H1 (cell line): ENCODE measurements around the gene MBNL2. TPM values are rescaled to one million over a fixed set of nuclear protein-coding genes. Genes with fewer than 3 reads are reported as not detected.

Source experiments
- CTCF ChIA-PET: fragments of 300-600 bp; sonication (Branson Sonifier 250); formaldehyde crosslinking; loops from one replicate; lab custom pipeline; 2021; ENCODE audit not compliant: partially characterized antibody; lab: Charles Lee
- POLR2A ChIA-PET: fragments of 300-600 bp; sonication (Branson Sonifier 250); formaldehyde crosslinking; loops from one replicate; lab custom pipeline; 2021; ENCODE audit warnings: inconsistent platforms; ENCODE audit not compliant: partially characterized antibody; lab: Charles Lee
- DNase-seq, 2 experiments: peaks; one replicate each; pipeline versions ENCODE4 v3.0.0 to v3.0.0-alpha.2; 2010 to 2022; ENCODE audit warnings: low spot score in 2 of 2, low read depth in 1 of 2, mixed read lengths in 1 of 2
- FAIRE-seq: peaks from 2 replicates; lab custom pipeline; 2011; peaks lifted over from hg19 to GRCh38; lab: Jason Lieb, UNC
- H2AFZ ChIP-seq: 2 replicates; pipeline ENCODE4 v1.8.1; 2012; ENCODE audit warnings: low read length, inconsistent platforms
- H2AK5ac ChIP-seq: 2 replicates; pipeline ENCODE4 v1.6.1; 2013; ENCODE audit warnings: low read depth, low read length
- H2BK120ac ChIP-seq: replicated peaks from 2 replicates; pipeline ENCODE3; 2013; ENCODE audit warnings: low read depth, low read length, inconsistent platforms
- H2BK12ac ChIP-seq: 2 replicates; pipeline ENCODE4 v1.6.1; 2013; ENCODE audit warnings: low read depth, low read length
- H2BK15ac ChIP-seq: 2 replicates; pipeline ENCODE4 v1.6.1; 2013; ENCODE audit warnings: low read length
- H2BK20ac ChIP-seq: 2 replicates; pipeline ENCODE4 v1.6.1; 2013; ENCODE audit warnings: low read length
- H2BK5ac ChIP-seq: 2 replicates; pipeline ENCODE4 v1.6.1; 2013; ENCODE audit warnings: low read depth, low read length
- H3K14ac ChIP-seq: 2 replicates; pipeline ENCODE4 v1.6.1; 2013; ENCODE audit warnings: inconsistent platforms; ENCODE audit not compliant: insufficient read length
- H3K18ac ChIP-seq: 2 replicates; pipeline ENCODE4 v1.6.1; 2013; ENCODE audit warnings: low read length; ENCODE audit errors: extremely low read depth
- H3K23ac ChIP-seq: 2 replicates; pipeline ENCODE4 v1.6.1; 2013; ENCODE audit warnings: inconsistent platforms; ENCODE audit not compliant: insufficient read length
- H3K23me2 ChIP-seq: 2 replicates; pipeline ENCODE4 v1.6.1; 2013; ENCODE audit warnings: low read depth, low read length
- H3K27ac ChIP-seq: 2 replicates; pipeline ENCODE4 v1.6.1; 2011; ENCODE audit warnings: low read depth, low read length, inconsistent platforms
- H3K27me3 ChIP-seq, 4 experiments: replicated peaks in 1 of 4; 1 replicate in 1 of 4; 2 replicates in 3 of 4; pipeline versions ENCODE4 v1.6.1 to v1.8.1; 2011 to 2013; ENCODE audit warnings: low read length in 3 of 4, mild to moderate bottlenecking in 3 of 4, inconsistent platforms in 2 of 4, mixed read lengths in 2 of 4, moderate library complexity in 1 of 4; ENCODE audit not compliant: control insufficient read depth in 3 of 4, insufficient read depth in 3 of 4; ENCODE audit errors: extremely low read depth in 1 of 4
- H3K36me3 ChIP-seq, 4 experiments: 2 replicates each; pipeline versions ENCODE4 v1.6.1 to v1.8.1; 2011 to 2013; ENCODE audit warnings: mild to moderate bottlenecking in 4 of 4, low read length in 3 of 4, moderate library complexity in 2 of 4, control low read depth in 1 of 4, inconsistent platforms in 1 of 4; ENCODE audit not compliant: insufficient read depth in 4 of 4, control insufficient read depth in 2 of 4
- H3K4ac ChIP-seq: replicated peaks from 2 replicates; pipeline ENCODE3; 2013; ENCODE audit warnings: low read length, low read depth, mixed read lengths, inconsistent platforms; ENCODE audit not compliant: insufficient read length
- H3K4me1 ChIP-seq, 4 experiments: replicated peaks in 1 of 4; 1 replicate in 1 of 4; 2 replicates in 3 of 4; pipeline versions ENCODE4 v1.6.1 to v1.8.1; 2011 to 2013; ENCODE audit warnings: low read length in 3 of 4, inconsistent platforms in 2 of 4, mixed read lengths in 1 of 4; ENCODE audit not compliant: insufficient read depth in 4 of 4, control insufficient read depth in 3 of 4
- H3K4me2 ChIP-seq, 2 experiments: 2 replicates each; pipeline versions ENCODE4 v1.6.1 to v1.8.1; 2011 to 2013; ENCODE audit warnings: low read depth in 2 of 2, low read length in 2 of 2, control low read depth in 1 of 2, inconsistent platforms in 1 of 2, mild to moderate bottlenecking in 1 of 2; ENCODE audit not compliant: insufficient read depth in 1 of 2
- H3K4me3 ChIP-seq, 4 experiments: fragments of 200-600, 300-600 bp in 1 of 4; sonication (generic), shearing (Covaris generic), sonication (Bioruptor Twin) in 1 of 4; 2 replicates each; pipeline versions ENCODE4 v1.5.1 to v1.8.1; 2011 to 2016; ENCODE audit warnings: low read length in 4 of 4, low read depth in 3 of 4, control low read depth in 2 of 4, inconsistent platforms in 2 of 4, mild to moderate bottlenecking in 2 of 4, mixed read lengths in 1 of 4, moderate library complexity in 1 of 4; ENCODE audit not compliant: insufficient read depth in 2 of 4; ENCODE audit errors: extremely low read depth in 1 of 4
- H3K56ac ChIP-seq: replicated peaks from 2 replicates; pipeline ENCODE3; 2013; ENCODE audit warnings: low read depth, mild to moderate bottlenecking, mixed read lengths, low read length, inconsistent platforms; ENCODE audit not compliant: insufficient read length
- H3K79me1 ChIP-seq: 2 replicates; pipeline ENCODE4 v1.6.1; 2013; ENCODE audit warnings: low read depth, low read length, control low read depth
- H3K79me2 ChIP-seq, 2 experiments: 2 replicates each; pipeline versions ENCODE4 v1.6.1 to v1.8.1; 2012 to 2013; ENCODE audit warnings: low read length in 2 of 2, mild to moderate bottlenecking in 2 of 2, inconsistent platforms in 1 of 2; ENCODE audit not compliant: insufficient read depth in 2 of 2, control insufficient read depth in 1 of 2
- H3K9ac ChIP-seq, 4 experiments: replicated peaks in 1 of 4; 1 replicate in 1 of 4; 2 replicates in 3 of 4; pipeline versions ENCODE4 v1.6.1 to v1.8.1; 2011 to 2013; ENCODE audit warnings: low read depth in 3 of 4, low read length in 3 of 4, control low read depth in 2 of 4, mild to moderate bottlenecking in 2 of 4, moderate library complexity in 2 of 4, inconsistent platforms in 1 of 4; ENCODE audit errors: extremely low read depth in 1 of 4
- H3K9me3 ChIP-seq, 2 experiments: 2 replicates each; pipeline versions ENCODE4 v1.6.1 to v1.8.1; 2012 to 2013; ENCODE audit warnings: mild to moderate bottlenecking in 2 of 2, moderate library complexity in 2 of 2, control low read depth in 1 of 2, inconsistent platforms in 1 of 2, low read depth in 1 of 2, low read length in 1 of 2, mixed read lengths in 1 of 2; ENCODE audit not compliant: insufficient read depth in 2 of 2
- H4K20me1 ChIP-seq, 2 experiments: replicated peaks in 1 of 2; 2 replicates each; pipeline versions ENCODE3 to v1.8.1; 2011 to 2013; ENCODE audit warnings: inconsistent platforms in 2 of 2, low read length in 2 of 2, mild to moderate bottlenecking in 1 of 2; ENCODE audit not compliant: insufficient read depth in 2 of 2, control insufficient read depth in 1 of 2
- H4K5ac ChIP-seq: 2 replicates; pipeline ENCODE4 v1.6.1; 2013; ENCODE audit warnings: low read length, low read depth, mixed read lengths, inconsistent platforms; ENCODE audit not compliant: insufficient read length
- H4K8ac ChIP-seq: 2 replicates; pipeline ENCODE4 v1.8.0; 2013; ENCODE audit warnings: mild to moderate bottlenecking, moderate library complexity, low read length, inconsistent platforms; ENCODE audit not compliant: insufficient read depth; ENCODE audit errors: extremely low read depth
- H4K91ac ChIP-seq: replicated peaks from 2 replicates; pipeline ENCODE3; 2013; ENCODE audit warnings: low read length, mixed read lengths, inconsistent platforms; ENCODE audit not compliant: insufficient read length
- CREB1 ChIP-seq: IDR thresholded peaks from 2 replicates; pipeline ENCODE4 v1.6.1; 2012; ENCODE audit warnings: inconsistent platforms
- EP300 ChIP-seq, 2 experiments: IDR thresholded peaks; 1 replicate in 1 of 2; 2 replicates in 1 of 2; pipeline ENCODE4 v1.6.1; 2011 to 2012; ENCODE audit warnings: low read depth in 2 of 2, low read length in 2 of 2, mild to moderate bottlenecking in 2 of 2, borderline replicate concordance in 1 of 2, inconsistent platforms in 1 of 2, moderate library complexity in 1 of 2
- HDAC2 ChIP-seq, 2 experiments: fragments of 300-600 bp in 1 of 2; sonication (generic) in 1 of 2; IDR thresholded peaks; 2 replicates each; pipeline ENCODE4 v1.6.1; 2011 to 2012; ENCODE audit warnings: low read depth in 2 of 2, low read length in 2 of 2, mild to moderate bottlenecking in 2 of 2, moderate library complexity in 2 of 2, borderline replicate concordance in 1 of 2, inconsistent platforms in 1 of 2
- HDAC6 ChIP-seq: IDR thresholded peaks from one replicate; pipeline ENCODE4 v1.7.1; 2012; ENCODE audit warnings: low read depth, mild to moderate bottlenecking, inconsistent platforms, low read length, moderate library complexity
- NANOG ChIP-seq: IDR thresholded peaks from 2 replicates; pipeline ENCODE4 v1.6.1; 2011; ENCODE audit warnings: low read length, low read depth, mild to moderate bottlenecking, inconsistent platforms; ENCODE audit not compliant: insufficient read depth, poor library complexity, severe bottlenecking
- NRF1 ChIP-seq: IDR thresholded peaks from 2 replicates; pipeline ENCODE4 v1.6.1; 2011; ENCODE audit warnings: mild to moderate bottlenecking, low read depth, low read length, improper control_type of control experiment
- POLR2A ChIP-seq, 2 experiments: IDR thresholded peaks; 1 replicate in 1 of 2; 2 replicates in 1 of 2; pipeline ENCODE4 v1.6.1; 2011; ENCODE audit warnings: low read depth in 2 of 2, low read length in 2 of 2, mild to moderate bottlenecking in 2 of 2; ENCODE audit errors: control extremely low read depth in 1 of 2
- POLR2AphosphoS5 ChIP-seq: IDR thresholded peaks from 2 replicates; pipeline ENCODE4 v1.6.1; 2011; ENCODE audit warnings: low read depth, low read length
- POU5F1 ChIP-seq: IDR thresholded peaks from 2 replicates; pipeline ENCODE4 v1.6.1; 2011; ENCODE audit warnings: low read depth, mild to moderate bottlenecking, low read length, moderate library complexity
- RAD21 ChIP-seq, 2 experiments: IDR thresholded peaks in 1 of 2; conservative IDR thresholded peaks in 1 of 2; 2 replicates each; pipeline ENCODE4 v1.6.1; 2011; ENCODE audit warnings: low read depth in 2 of 2, low read length in 2 of 2, improper control_type of control experiment in 1 of 2, inconsistent platforms in 1 of 2, mild to moderate bottlenecking in 1 of 2, moderate library complexity in 1 of 2
- SIN3A ChIP-seq, 2 experiments: IDR thresholded peaks in 1 of 2; conservative IDR thresholded peaks in 1 of 2; 2 replicates each; pipeline ENCODE4 v1.6.1; 2011 to 2012; ENCODE audit warnings: low read length in 2 of 2, improper control_type of control experiment in 1 of 2, low read depth in 1 of 2, mild to moderate bottlenecking in 1 of 2
- SP1 ChIP-seq: IDR thresholded peaks from 2 replicates; pipeline ENCODE4 v1.6.1; 2011; ENCODE audit warnings: low read depth, low read length
- WGBS, 2 experiments: shearing (Covaris generic) in 1 of 2; methylation state at CpG; one replicate each; pipeline versions ENCODE4 v1.1.6 to v1.1.7; 2013 to 2015; ENCODE audit warnings: low lambda C conversion rate in 2 of 2, mixed read lengths in 2 of 2, inconsistent platforms in 1 of 2, low coverage in 1 of 2, missing lambda C conversion rate in 1 of 2; ENCODE audit not compliant: insufficient replicate concordance in 2 of 2, insufficient coverage in 1 of 2, insufficient read length in 1 of 2; ENCODE audit errors: extremely low coverage in 1 of 2, missing lambda C conversion rate in 1 of 2; 5-methylcytosine and 5-hydroxymethylcytosine counted together
- polyA plus RNA-seq, 7 experiments: library from polyadenylated mRNA; depleted of rRNA in 3 of 7; stranded (reverse) in 5 of 7; unstranded in 2 of 7; fragments of >200 nt in 5 of 7; fragments of 200-250 nt in 2 of 7; gene quantifications; 1 replicate in 5 of 7; 2 replicates in 1 of 7; 4 replicates in 1 of 7; pipeline versions ENCODE4 v1.2.1 to v1.2.3, GENCODE V29; 2011 to 2013; ENCODE audit warnings: missing spikeins in 2 of 7, mixed read lengths in 2 of 7
- total RNA-seq: library from RNA; stranded (reverse); fragmentation: NEBNext Ultra II Directional; extraction: Animal tissue kit (Norgen Biotek cat#: 25700); gene quantifications from 2 replicates; pipeline ENCODE4 v1.2.1, GENCODE V29; 2021

The MBNL2 gene
- total and polyA plus RNA-seq, 2 of the 8 experiments (the other 6 are each of a cell fraction or from before 2014, with no cell fraction given): 1.0 to 2.6 TPM

GRCh38 chr13:97308735-97309429 is 86.7 kb downstream of the MBNL2 start:
- Histone ChIP-seq H3K18ac (no peak overlapping the region), H4K91ac (no peak overlapping the region), H2BK5ac (no peak overlapping the region), H3K27ac (no peak overlapping the region), H4K8ac (no peak overlapping the region), H3K79me1 (no peaks in the 10 kb centered on the region), H3K56ac (no peak overlapping the region), H3K79me2 (no peaks in the 10 kb centered on the region), H3K23ac (no peak overlapping the region), H2BK15ac (no peak overlapping the region), H2BK12ac (peak overlapping the region; percentile 46; the same call in 1 of the 2 replicates), H4K5ac (no peak overlapping the region), H3K4me3 (no peak overlapping the region), H3K23me2 (no peaks in the 10 kb centered on the region), H3K9me3 (no peaks in the 10 kb centered on the region), H2BK120ac (no peak overlapping the region), H3K36me3 (no peaks in the 10 kb centered on the region), H3K4me1 (peaks cover 0 to 6% (median 1%) of the 10 kb centered on the region in 4 experiments; a peak in 3 of 7 replicates), H2BK20ac (0 out of 2 replicates have a peak overlapping the region, but pooled peaks have one; percentile 41), H3K9ac (no peak overlapping the region), H2AK5ac (no peak overlapping the region), H2AFZ (no peak overlapping the region), H3K4me2 (no peak overlapping the region), H3K4ac (no peak overlapping the region), H4K20me1 (no peaks in the 10 kb centered on the region), H3K27me3 (no peaks in the 10 kb centered on the region), H3K14ac (no peak overlapping the region)
- FAIRE-seq: no peak
- ChIA-PET POLR2A (interaction anchor here (0.9 to 1.0 kb wide), 2 partner anchors 14 to 19 kb away, joined by 3 to 4 read pairs; no protein-coding TSS in a partner anchor), CTCF (interaction anchor here (0.7 to 0.8 kb wide), 2 partner anchors 36 to 43 kb away, joined by 3 to 4 read pairs; no protein-coding TSS in a partner anchor)
- no peak for DNase-seq
- WGBS, 2 experiments: 80% methylated on average over 5 of the region's 5 CpGs; no CpG with 5 or more reads in 1 of the 2 experiments
- no peak for TF ChIP-seq NRF1
- no peak for TF ChIP-seq POU5F1
- TF ChIP-seq SP1: no peak
- TF ChIP-seq POLR2AphosphoS5: no peak
- no peak for TF ChIP-seq HDAC2 (IDR thresholded peaks at IDR 0.05; ENCODE audit: borderline replicate concordance in 1 of 2, low read depth in 2 of 2, low read length in 2 of 2)
- TF ChIP-seq CREB1: no peak
- no peak for TF ChIP-seq RAD21 (IDR thresholded peaks at IDR 0.05 in 1 of 2, conservative IDR thresholded peaks at IDR 0.05 in 1 of 2; ENCODE audit: low read depth in 2 of 2, low read length in 2 of 2)
- TF ChIP-seq NANOG: no peak
- TF ChIP-seq POLR2A (IDR thresholded peaks at IDR 0.05; ENCODE audit: control extremely low read depth in 1 of 2, low read depth in 2 of 2, low read length in 2 of 2): no peak
- TF ChIP-seq SIN3A (conservative IDR thresholded peaks at IDR 0.05 in 1 of 2, IDR thresholded peaks at IDR 0.05 in 1 of 2; ENCODE audit: low read depth in 1 of 2, low read length in 2 of 2): no peak
- TF ChIP-seq EP300 (IDR thresholded peaks at IDR 0.05; ENCODE audit: borderline replicate concordance in 1 of 2, low read depth in 2 of 2, low read length in 2 of 2): no peak
- no peak for TF ChIP-seq HDAC6
